Measurements from ENCODE around the gene IRF8.
A peak's percentile ranks its signal among the peaks of the same experiment; 100 is the strongest.

IRF8 gene

DNA sequence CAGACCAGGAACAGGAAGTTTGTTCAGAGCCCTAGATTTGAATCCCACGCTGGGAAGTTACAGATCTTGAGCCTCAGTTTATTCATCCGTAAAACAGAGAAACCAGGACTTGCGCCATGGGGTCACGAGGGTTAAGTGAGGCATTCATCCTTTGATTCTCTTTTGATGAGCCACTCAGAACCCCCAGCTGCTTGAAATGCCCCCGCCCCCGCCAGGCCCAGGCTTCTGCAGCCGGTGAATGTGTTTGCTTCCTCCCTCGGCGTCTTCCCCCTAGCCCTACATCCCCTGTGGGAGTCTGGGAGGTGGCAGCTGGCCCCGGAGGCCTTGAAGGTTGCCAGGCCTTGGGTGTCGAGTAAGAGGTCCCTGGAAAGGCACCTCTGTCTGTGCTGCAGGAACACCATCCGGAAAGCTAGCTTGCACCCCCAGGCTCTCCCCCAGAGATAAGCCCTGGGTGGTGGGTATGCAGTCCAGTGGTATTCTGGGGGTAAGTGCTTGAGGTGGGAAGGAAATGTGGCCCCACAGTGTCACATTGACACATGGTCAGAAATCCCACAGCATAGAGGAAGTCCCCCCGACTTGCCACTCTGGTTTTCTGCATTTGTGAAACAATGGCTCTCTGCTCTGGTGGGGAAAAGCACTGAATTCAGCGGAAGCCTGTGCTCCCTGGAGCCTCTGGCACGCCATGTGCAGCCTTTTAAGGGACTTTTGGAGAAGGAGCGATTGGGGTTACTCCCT, 14.9 kb downstream of the IRF8 start:
- no peak for DNase-seq (ENCODE audit: low spot score)

GRCh38 chr16:85914423-85914794, 15.4 kb downstream of the IRF8 start:
- no peak for DNase-seq (ENCODE audit: low spot score)

- no peak for DNase-seq (ENCODE audit: low spot score)
Observed at GRCh38 chr16:85915125-85915845, 16.3 kb downstream of the IRF8 start.

GRCh38 chr16:85916141-85916890, 17.4 kb downstream of the IRF8 start:
- DNase-seq (ENCODE audit: low spot score), result no peak

DNA sequence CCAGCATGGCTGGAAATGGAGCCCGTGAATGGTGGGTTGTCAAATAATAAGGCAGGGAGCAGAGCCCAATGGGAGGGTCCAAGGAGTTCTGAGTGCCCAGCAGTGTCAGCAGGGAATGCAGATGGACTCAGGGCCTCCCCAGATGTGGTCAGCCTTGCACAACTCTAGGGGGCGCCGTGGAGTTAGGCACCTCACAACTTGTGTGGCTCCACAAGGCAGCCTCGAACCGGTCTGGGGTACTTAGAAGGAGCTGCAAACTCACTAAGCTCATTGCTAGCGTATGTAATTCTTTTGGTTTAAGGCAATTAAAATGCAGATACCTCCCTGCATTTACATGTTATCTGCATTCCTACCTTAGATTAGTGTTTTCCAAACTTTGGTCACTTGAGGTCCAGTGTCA, 18.1 kb downstream of the IRF8 start:
- DNase-seq (ENCODE audit: low spot score), result no peak

DNA sequence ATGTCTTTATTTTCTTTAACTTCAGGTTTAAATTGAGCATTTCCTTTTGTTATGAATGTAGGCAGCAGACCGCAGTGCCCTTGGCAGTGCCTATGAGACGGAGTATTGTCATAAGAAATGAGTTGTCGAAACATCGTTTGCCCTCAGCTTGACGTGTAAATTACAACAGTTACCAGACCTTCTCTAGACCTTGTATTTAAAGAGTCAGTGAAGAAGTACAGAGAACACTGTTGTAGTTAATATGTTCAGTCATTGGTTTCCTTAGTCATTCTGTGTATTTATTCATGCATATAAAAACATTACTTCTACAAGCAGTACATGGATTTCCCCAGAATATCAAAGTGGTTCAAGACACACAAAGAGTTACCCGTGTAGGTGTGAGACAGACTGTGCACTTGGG, 19.0 kb downstream of the IRF8 start:
- no peak for DNase-seq (ENCODE audit: low spot score)

GRCh38 chr16:85918436-85918835, 19.5 kb downstream of the IRF8 start:
- no peak for DNase-seq (ENCODE audit: low spot score)

GRCh38 chr16:85919271-85920267, 20.6 kb downstream of the IRF8 start:
- no peak for DNase-seq (ENCODE audit: low spot score)

- DNase-seq (ENCODE audit: low spot score), result no peak
Observed at GRCh38 chr16:85921026-85921425, 22.1 kb downstream of the IRF8 start.

DNA sequence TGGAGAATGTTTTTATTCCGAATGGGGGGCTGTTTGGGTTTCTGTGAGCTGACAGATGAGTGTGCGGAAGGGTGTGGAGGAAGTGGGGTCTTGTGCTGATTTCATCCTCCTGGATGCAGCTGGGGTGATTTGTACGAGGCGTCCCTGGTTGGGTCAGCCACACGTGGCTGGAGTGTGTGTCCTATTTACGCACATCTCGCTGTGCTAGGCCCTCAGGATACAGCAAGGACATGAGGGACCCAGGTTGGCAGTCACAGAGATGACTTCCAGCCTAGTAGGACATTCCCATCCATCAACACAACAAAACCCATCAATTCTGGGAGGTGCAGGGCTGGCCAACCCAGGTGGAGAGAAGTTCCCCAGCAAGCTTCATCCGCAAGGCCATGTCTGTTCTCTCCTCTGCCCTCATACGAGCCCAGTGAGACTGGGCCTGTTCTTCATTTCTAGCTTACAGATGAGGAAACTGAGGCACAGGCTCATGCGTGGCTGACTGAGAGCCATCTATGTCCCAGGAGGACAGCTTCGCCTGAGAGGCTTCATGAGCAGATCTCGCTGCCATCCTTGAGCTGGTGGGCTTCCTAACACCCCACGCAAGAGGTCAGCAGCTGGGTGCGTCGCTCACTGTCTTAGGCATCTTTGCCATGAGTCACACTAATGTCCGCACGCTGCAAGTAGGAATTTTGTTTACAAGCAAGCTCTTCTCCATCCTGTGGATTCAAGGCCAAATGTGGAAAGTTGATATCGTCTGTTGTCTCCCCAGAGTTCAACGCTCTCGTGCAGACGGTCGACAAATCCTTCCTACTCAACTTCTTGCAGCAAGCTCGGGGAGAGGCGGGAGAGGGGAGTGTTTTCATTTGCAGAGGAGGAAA, 24.4 kb downstream of the IRF8 start:
- DNase-seq (ENCODE audit: low spot score), result no peak

DNA sequence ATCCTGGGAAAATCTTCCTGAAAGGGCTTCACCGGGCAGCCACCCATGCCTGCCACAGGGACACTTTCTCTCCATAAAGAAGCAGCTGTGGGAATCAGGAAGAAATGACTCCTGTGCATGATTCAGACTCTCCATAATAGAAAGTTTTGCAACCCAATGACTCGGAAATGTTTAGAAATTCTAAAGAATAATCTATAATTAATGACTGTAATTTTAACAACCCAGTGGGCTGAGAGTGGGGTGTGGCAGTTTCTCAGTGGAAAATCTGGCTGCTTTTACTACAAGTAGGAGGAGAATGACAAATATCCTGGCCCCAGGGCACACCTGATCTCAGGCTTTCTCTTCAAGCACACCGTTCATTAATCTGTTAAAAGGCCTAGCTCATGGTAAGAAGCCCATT, 25.7 kb downstream of the IRF8 start:
- DNase-seq (ENCODE audit: low spot score), result peak; percentile 45

DNA sequence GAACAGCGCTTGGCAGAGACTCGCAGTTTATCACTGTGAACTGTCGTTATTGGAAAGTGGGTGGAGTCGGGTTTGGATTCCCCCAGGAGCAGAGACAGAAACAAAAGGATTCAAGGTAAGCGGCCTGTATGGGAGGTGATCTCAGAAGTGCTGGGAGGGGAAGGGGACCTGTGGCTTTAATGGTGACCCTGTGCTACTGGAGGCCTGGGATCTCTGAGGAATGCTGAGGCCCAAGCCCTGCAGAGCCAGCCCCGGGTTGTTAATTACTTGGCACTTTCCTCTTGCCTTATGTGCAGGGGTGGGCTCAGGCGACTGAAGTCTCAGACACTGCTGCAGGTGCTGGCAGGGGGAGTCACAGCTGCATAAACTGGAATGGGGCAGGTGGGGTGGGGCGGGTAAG, 27.4 kb downstream of the IRF8 start:
- DNase-seq (ENCODE audit: low spot score), result no peak

DNA sequence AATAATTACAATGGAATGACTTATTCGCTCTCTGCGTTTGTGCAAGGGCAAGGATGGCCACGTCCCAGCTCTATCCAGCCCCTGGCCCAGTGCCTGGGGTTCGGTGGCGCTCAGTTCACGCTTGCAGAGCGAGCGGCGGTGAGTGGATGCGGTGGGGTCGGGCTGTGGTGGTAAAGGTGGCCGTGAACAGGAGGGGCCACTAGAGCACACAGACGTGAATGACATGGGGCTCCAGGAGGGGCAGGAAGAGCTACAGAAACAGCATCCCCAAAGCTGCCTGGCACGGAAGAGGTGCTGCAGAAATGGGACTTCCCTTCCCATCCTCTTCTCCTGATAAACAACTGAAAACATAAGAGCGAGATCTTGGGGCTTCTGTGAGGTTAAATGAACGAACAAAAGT, 28.4 kb downstream of the IRF8 start:
- no peak for DNase-seq (ENCODE audit: low spot score)

GRCh38 chr16:85927959-85928358, 29.0 kb downstream of the IRF8 start:
- no peak for DNase-seq (ENCODE audit: low spot score)

GRCh38 chr16:85928401-85928820, 29.4 kb downstream of the IRF8 start:
- no peak for DNase-seq (ENCODE audit: low spot score)

DNA sequence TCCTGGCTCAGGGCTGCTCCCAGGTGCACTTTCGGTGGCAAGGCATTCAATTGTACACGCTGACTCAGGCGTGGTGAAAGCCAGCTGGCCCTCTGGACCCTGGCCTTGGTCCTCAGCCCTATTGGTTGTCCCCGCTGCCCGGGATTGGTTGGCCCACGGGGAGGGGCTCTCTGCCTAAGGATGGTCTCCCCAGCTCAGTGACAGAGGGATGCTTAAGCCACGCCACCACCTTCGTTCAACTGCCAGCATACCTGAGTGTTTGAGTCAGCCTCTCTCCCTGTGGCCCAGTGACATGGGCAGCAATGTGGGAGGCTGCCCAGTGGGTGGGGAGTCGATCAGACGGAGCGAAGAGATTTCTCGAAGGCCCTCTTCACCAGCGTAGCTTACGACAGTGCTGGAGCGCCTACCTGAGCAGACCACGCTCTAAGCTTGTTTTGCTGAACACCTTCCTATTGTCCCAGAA, 30.3 kb downstream of the IRF8 start:
- DNase-seq (ENCODE audit: low spot score), result no peak

DNA sequence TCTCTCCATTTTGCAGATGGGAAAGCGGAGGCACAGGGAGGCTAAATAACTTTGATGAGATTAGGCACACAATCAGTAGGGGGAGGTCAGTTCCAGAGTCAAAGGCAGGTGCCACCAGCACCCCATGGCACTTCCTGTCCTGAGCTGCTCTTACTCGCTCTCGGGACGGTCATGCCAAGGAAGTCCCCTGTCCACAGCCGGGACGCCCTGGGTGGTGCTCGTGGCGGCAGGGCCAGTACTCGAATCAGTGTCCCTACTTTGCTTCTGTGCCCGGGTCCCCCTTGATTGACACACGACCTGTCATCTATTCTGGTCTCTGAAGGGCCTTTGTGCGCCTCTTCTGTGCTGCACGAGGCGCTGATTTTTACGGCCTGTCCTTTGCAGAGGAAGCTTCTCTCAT, 31.3 kb downstream of the IRF8 start:
- DNase-seq (ENCODE audit: low spot score), result no peak

DNA sequence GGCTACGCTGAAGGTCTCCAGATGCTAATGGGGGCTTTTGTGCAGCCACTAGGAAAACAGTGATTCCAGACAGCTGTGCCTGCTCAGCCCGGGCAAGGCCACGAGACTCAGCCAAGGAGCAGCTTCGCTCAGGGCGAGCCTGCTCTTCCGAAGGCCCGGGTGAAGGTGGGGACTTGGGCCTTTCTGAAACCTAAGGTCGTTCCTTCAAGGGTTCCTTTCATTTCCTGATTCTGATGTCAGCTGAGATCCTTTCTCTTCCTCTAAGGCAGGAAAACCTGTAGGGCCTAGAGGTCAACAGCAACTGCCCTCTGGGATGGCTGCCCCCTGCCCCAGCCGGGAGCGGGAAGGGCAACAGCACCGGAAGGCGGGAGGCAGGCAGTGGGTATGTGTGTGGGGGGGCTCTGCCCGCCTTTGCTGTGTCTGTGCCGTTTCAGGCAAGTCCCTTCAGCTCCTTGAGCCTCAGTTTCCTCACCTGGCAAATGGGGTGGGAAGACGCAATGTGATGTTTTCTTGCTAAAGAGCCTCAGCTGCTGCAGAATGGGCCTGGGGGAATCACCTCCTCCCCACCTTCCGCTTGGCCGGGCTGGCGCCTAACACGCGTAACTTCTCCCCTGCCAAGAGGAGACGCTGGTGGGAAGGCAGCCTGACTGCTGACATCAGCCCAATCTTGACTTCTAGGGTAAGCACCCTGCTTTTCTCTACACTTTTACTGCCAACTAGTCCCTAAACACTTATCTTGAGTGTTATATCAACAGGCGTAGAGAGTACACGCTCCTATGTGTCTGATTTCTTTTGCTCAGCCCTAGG, 32.8 kb downstream of the IRF8 start:
- no peak for DNase-seq (ENCODE audit: low spot score)

GRCh38 chr16:85934210-85934609, 35.2 kb downstream of the IRF8 start:
- DNase-seq (ENCODE audit: low spot score), result no peak
